Activated CD8-positive, alpha-beta T cell treated with anti-CD3 and anti-CD28 coated beads for 36 hours (primary cell): Measurements from ENCODE around the gene HTRA3. TPM values are rescaled to one million over a fixed set of nuclear protein-coding genes. Genes with fewer than 3 reads are reported as not detected.
"Not testable (repeated sequence)": the region's sequence is repeated elsewhere in the genome, so short reads cannot be mapped to it uniquely, and the experiment has no call there.

ENCODE experiments used
- ATAC-seq: fragments of 200-7000 bp; cut with Tn5 transposase; one replicate; pipeline ENCODE4 v1.10.0; 2021; ENCODE audit warnings: mild to moderate bottlenecking, moderate library complexity
- CTCF ChIA-PET: fragments of 350-600 bp; sonication (Branson Sonifier 250); formaldehyde crosslinking; loops from one replicate; lab custom pipeline; 2021; ENCODE audit warnings: antibody characterized with exemption; lab: Charles Lee
- POLR2A ChIA-PET: fragments of 350-600 bp; sonication (Branson Sonifier 250); formaldehyde crosslinking; loops from one replicate; lab custom pipeline; 2021; ENCODE audit warnings: antibody characterized with exemption; lab: Charles Lee
- DNase-seq: peaks from one replicate; pipeline ENCODE4 v3.0.0-alpha.2; 2020
- H3K27ac Mint-ChIP-seq: one replicate; pipeline ENCODE4 v1.8.0; 2021; ENCODE audit warnings: mild to moderate bottlenecking, mixed read lengths
- H3K27me3 Mint-ChIP-seq: one replicate; pipeline ENCODE4 v1.8.0; 2021; ENCODE audit warnings: mixed read lengths
- H3K36me3 Mint-ChIP-seq: one replicate; pipeline ENCODE4 v1.8.0; 2021; ENCODE audit warnings: low read depth, mixed read lengths
- H3K4me1 Mint-ChIP-seq: one replicate; pipeline ENCODE4 v1.8.0; 2021; ENCODE audit warnings: low read depth, mixed read lengths
- H3K4me3 Mint-ChIP-seq: one replicate; pipeline ENCODE4 v1.8.0; 2021; ENCODE audit warnings: mild to moderate bottlenecking, moderate library complexity, mixed read lengths
- H3K9me3 Mint-ChIP-seq: one replicate; pipeline ENCODE4 v1.8.0; 2021; ENCODE audit warnings: mixed read lengths
- intact Hi-C: fragments of 100-400 bp; cut with micrococcal nuclease; formaldehyde crosslinking; loops from one replicate; pipeline ENCODE4 v1.10.0; 2022
- total RNA-seq, 2 experiments: library from RNA; stranded (reverse); gene quantifications; one replicate each; pipeline ENCODE4 v1.2.3, GENCODE V29; 2021
- TF ChIP-seq, protein P1 (sequence below): fragments of 200-600 bp; IDR thresholded peaks from one replicate; pipeline ENCODE4 v1.8.0; 2022; ENCODE audit warnings: antibody characterized with exemption, mild to moderate bottlenecking

HTRA3 gene
- total RNA-seq, 2 experiments from 2014 or later: 0.11 TPM; not detected in 1

DNA sequence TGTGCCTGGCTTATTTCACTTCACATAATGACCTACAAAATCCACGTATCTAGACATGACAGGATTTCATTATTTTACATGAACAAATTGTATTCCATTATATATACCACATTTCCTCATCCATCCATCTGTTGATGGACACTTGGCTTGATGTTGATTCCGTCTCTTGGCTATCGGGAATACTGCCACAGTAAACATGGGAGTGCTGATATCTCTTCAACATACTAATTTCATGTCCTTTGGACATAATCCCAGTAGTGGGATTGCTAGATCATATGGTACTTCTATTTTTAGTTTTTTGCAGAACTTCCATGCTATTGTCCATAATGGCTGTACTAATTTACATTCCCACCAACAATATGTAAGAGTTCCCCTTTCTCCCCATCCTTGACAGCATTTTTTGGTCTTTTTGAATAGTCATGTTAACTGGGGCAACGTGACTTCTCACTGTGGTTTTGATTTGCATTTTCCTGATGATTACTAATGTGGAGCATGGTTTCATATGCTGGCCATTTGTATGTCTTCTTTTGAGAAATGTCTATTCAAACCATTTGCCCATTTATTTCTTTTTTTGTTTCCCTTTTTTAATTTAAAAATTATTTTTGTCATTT, 68.9 kb downstream of the HTRA3 start:
- ChIA-PET POLR2A (no interaction called here), CTCF (no interaction called here)
- Mint-ChIP-seq H3K36me3 (no peaks in the 10 kb centered on the region), H3K4me1 (no peaks in the 10 kb centered on the region), H3K9me3 (peaks cover 12% of the 10 kb centered on the region), H3K4me3 (no peak overlapping the region), H3K27ac (no peak overlapping the region), H3K27me3 (peaks cover 6% of the 10 kb centered on the region)
- ATAC-seq: no peak
- TF ChIP-seq, protein P1, sequence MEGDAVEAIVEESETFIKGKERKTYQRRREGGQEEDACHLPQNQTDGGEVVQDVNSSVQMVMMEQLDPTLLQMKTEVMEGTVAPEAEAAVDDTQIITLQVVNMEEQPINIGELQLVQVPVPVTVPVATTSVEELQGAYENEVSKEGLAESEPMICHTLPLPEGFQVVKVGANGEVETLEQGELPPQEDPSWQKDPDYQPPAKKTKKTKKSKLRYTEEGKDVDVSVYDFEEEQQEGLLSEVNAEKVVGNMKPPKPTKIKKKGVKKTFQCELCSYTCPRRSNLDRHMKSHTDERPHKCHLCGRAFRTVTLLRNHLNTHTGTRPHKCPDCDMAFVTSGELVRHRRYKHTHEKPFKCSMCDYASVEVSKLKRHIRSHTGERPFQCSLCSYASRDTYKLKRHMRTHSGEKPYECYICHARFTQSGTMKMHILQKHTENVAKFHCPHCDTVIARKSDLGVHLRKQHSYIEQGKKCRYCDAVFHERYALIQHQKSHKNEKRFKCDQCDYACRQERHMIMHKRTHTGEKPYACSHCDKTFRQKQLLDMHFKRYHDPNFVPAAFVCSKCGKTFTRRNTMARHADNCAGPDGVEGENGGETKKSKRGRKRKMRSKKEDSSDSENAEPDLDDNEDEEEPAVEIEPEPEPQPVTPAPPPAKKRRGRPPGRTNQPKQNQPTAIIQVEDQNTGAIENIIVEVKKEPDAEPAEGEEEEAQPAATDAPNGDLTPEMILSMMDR: no peak
- intact Hi-C loops: no loop called here
- DNase-seq: no peak

DNA sequence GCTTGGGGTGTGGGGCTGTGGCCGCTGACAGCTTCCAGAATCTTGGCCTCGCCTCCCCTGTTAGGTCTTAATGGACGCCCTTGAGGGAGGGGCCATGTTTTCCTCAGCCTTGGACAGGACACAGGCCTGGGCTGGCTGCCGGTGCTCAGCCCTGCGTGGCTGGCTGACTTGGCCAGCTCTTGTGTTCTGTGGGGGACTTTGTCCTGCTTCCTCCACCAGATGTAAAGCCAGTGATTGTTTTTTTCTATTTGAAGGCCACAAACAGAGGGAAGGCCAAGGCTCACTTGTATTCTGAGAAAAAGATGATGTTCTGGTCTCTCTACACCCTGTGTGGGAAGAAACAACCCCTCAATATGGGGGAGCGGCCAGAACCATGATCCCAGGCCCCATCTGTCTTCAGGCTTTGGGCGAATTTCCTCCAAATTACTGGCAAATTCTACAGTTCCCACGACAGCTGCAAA, 71.3 kb downstream of the HTRA3 start:
- H3K27me3 Mint-ChIP-seq: peaks cover 6% of the 10 kb centered on the region
- H3K4me1 Mint-ChIP-seq: no peaks in the 10 kb centered on the region
- H3K9me3 Mint-ChIP-seq: peaks cover 9% of the 10 kb centered on the region
- H3K36me3 Mint-ChIP-seq: no peaks in the 10 kb centered on the region
- ATAC-seq (no peak), DNase-seq (no peak)
- POLR2A ChIA-PET: no interaction called here
- intact Hi-C loops: no loop called here
- no peak overlapping the region for H3K4me3 Mint-ChIP-seq
- TF ChIP-seq, protein P1: no peak
- no peak overlapping the region for H3K27ac Mint-ChIP-seq
- CTCF ChIA-PET: no interaction called here

DNA sequence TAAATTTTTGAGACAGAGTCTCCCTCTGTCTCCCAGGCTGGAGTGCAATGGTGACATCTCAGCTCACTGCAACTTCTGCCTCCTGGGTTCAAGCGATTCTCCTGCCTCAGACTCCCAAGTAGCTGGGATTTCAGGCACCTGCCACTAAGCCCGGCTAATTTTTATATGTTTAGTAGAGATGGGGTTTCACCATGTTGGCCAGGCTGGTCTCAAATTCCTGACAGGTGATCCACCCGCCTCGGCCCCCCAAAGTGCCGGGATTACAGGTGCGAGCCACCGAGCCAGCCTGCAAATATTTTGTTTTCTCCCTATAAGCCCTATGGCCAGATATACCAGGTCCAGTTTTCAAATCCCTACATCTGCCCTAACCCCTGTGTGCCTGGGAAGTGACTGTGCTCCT, 71.7 kb downstream of the HTRA3 start:
- intact Hi-C loops: not testable (repeated sequence)

DNA sequence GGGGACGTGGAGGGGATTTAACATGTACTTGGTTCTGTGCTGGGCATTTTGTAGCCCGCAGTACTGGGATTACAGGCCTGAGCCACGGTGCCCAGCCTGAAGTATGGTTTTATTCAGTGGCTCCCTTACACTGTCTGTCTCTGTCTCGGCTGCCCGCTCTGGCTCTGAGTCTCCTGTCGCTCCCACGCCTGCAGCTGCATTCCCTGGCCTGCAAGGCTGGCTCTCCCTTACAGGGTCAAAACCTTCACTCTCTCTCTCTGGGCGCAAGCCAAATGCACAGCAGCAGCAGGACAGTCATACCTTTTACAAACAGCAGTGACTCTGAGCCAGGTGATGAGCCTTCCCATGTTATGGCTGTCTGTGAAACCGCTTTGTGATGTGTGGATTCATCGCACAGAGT, 72.1 kb downstream of the HTRA3 start:
- ATAC-seq: no peak
- no peaks in the 10 kb centered on the region for H3K36me3 Mint-ChIP-seq
- ChIA-PET POLR2A (no interaction called here), CTCF (no interaction called here)
- H3K4me1 Mint-ChIP-seq: no peaks in the 10 kb centered on the region
- H3K4me3 Mint-ChIP-seq: no peak overlapping the region
- no peak overlapping the region for H3K27ac Mint-ChIP-seq
- peaks cover 6% of the 10 kb centered on the region for H3K27me3 Mint-ChIP-seq
- TF ChIP-seq, protein P1: no peak
- intact Hi-C loops: no loop called here
- DNase-seq: no peak
- H3K9me3 Mint-ChIP-seq: peaks cover 2% of the 10 kb centered on the region

More for the DNA sequence above, 71.7 kb downstream of the HTRA3 start:
- H3K4me1 Mint-ChIP-seq, H3K36me3 Mint-ChIP-seq, H3K27me3 Mint-ChIP-seq, H3K9me3 Mint-ChIP-seq, H3K27ac Mint-ChIP-seq, CTCF ChIA-PET, POLR2A ChIA-PET, H3K4me3 Mint-ChIP-seq, DNase-seq, ATAC-seq: not testable (repeated sequence)

DNA sequence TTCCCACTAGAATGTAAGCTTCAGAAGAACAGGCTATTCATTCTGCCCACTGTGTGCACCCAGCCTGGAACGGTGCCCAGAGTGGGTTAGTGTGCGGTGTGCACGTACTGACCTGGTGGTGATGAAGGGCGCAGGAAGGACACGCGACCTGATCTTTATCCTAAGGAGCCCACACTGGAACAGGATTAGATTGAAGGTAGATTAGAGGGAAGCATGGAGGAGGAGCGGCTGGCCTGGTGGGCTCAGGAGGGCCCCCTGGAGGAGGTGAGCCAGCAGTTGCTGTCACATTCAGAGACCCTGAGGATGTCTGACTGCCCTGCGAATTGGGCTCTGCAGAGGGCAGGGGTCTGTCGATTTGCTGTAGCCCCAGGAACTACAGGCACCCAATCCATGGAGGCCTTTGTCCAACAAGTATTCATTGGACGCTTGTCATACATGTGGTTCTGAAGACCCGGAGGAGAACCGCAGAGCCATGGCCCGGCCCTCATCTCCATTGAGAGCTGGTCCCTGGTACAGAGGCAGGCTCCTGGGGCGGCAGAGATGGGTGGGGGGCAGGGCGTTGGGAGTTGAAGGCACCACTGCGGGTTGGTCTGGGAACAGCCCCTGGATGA, 73.2 kb downstream of the HTRA3 start:
- Mint-ChIP-seq H3K9me3 (no peaks in the 10 kb centered on the region), H3K27me3 (peaks cover 6% of the 10 kb centered on the region), H3K4me3 (no peak overlapping the region), H3K36me3 (no peaks in the 10 kb centered on the region), H3K27ac (no peak overlapping the region), H3K4me1 (no peaks in the 10 kb centered on the region)
- TF ChIP-seq, protein P1: no peak
- CTCF ChIA-PET: no interaction called here
- DNase-seq: no peak
- intact Hi-C loops: no loop called here
- POLR2A ChIA-PET: no interaction called here
- ATAC-seq: no peak
